Spleen (tissue), 11 donors: Measurements from ENCODE around the gene SLC13A3. TPM values are rescaled to one million over a fixed set of nuclear protein-coding genes. Genes with fewer than 3 reads are reported as not detected.

Experiments
- DNase-seq: peaks from one replicate; pipeline ENCODE4 v3.0.0-alpha.2; 2020
- H3K27ac ChIP-seq, 8 donors: fragments of 200-600 bp; sonication (generic) in 7 of 8; 1 replicate in 4 of 8; 2 replicates in 4 of 8; pipeline versions ENCODE4 v1.5.0 to v1.8.0; 2016 to 2021; ENCODE audit warnings: inconsistent platforms in 4 of 8, mild to moderate bottlenecking in 4 of 8, moderate library complexity in 1 of 8
- H3K27me3 ChIP-seq, 7 donors: fragments of 200-600 bp; sonication (generic) in 6 of 7; replicated peaks in 1 of 7; 1 replicate in 4 of 7; 2 replicates in 3 of 7; pipeline versions ENCODE4 v1.5.0 to v1.8.0; 2016 to 2021; ENCODE audit warnings: inconsistent platforms in 3 of 7, mild to moderate bottlenecking in 1 of 7
- H3K36me3 ChIP-seq, 6 donors: fragments of 200-600 bp; sonication (generic) in 5 of 6; 1 replicate in 4 of 6; 2 replicates in 2 of 6; pipeline versions ENCODE4 v1.5.0 to v1.8.0; 2016 to 2021; ENCODE audit warnings: inconsistent platforms in 2 of 6
- H3K4me1 ChIP-seq, 6 donors: fragments of 200-600 bp; sonication (generic) in 5 of 6; 1 replicate in 3 of 6; 2 replicates in 3 of 6; pipeline versions ENCODE4 v1.5.0 to v1.8.0; 2016 to 2021; ENCODE audit warnings: inconsistent platforms in 3 of 6
- H3K4me3 ChIP-seq, 8 donors: fragments of 200-600 bp; sonication (generic) in 7 of 8; 1 replicate in 4 of 8; 2 replicates in 4 of 8; pipeline versions ENCODE4 v1.5.0 to v1.8.0; 2016 to 2021; ENCODE audit warnings: inconsistent platforms in 4 of 8, mild to moderate bottlenecking in 4 of 8, moderate library complexity in 2 of 8
- H3K9me3 ChIP-seq, 8 donors: fragments of 200-600 bp; sonication (generic) in 7 of 8; 1 replicate in 4 of 8; 2 replicates in 4 of 8; pipeline versions ENCODE4 v1.5.0 to v1.8.0; 2016 to 2021; ENCODE audit warnings: inconsistent platforms in 4 of 8
- POLR2A ChIP-seq, 3 donors: fragments of 450-650 bp; IDR thresholded peaks; one replicate each; pipeline ENCODE4 v1.5.1; 2017; ENCODE audit warnings: antibody characterized with exemption in 3 of 3, mild to moderate bottlenecking in 1 of 3
- POLR2AphosphoS5 ChIP-seq, 3 donors: sonication (generic); formaldehyde crosslinking; IDR thresholded peaks; one replicate each; pipeline ENCODE4 v1.5.1; 2017; ENCODE audit warnings: antibody characterized with exemption in 3 of 3
- WGBS, 5 donors: extraction: QIAGEN DNeasy Blood & Tissue Kit in 3 of 5; methylation state at CpG; one replicate each; pipeline versions ENCODE4 v1.1.5 to v1.1.7; 2013 to 2018; 5-methylcytosine and 5-hydroxymethylcytosine counted together
- intact Hi-C: fragments of 100-400 bp; cut with DNase I; formaldehyde crosslinking; loops from one replicate; pipeline ENCODE4 v1.15.0; 2023; ENCODE audit warnings: low total_unique reads
- polyA plus RNA-seq, 3 donors: library from polyadenylated mRNA; stranded (reverse); fragments of 200-250 nt; gene quantifications; one replicate each; pipeline ENCODE4 v1.2.1, GENCODE V29; 2013
- total RNA-seq, 7 donors: library from RNA; depleted of rRNA in 3 of 7; stranded (reverse); fragments of >200 nt in 3 of 7; fragmentation: NEBNext Ultra II Directional in 4 of 7; extraction: Animal tissue kit (Norgen Biotek cat#: 25700) in 4 of 7; gene quantifications; one replicate each; pipeline versions ENCODE4 v1.1.0 to v1.2.1, GENCODE V29; 2016 to 2021
- TF ChIP-seq, protein P1 (sequence below), 11 experiments: fragments of 200-600 bp in 7 of 11; fragments of 450-650 bp in 4 of 11; sonication (generic) in 4 of 11; IDR thresholded peaks in 8 of 11; conservative IDR thresholded peaks in 3 of 11; 1 replicate in 7 of 11; 2 replicates in 4 of 11; pipeline versions ENCODE4 v1.4.0 to v1.8.0; 2016 to 2021; ENCODE audit warnings: antibody characterized with exemption in 11 of 11, inconsistent platforms in 4 of 11, mild to moderate bottlenecking in 1 of 11
- donor health status: healthy with polysubstance abuse.
- donor health status: DM: no; HTN: no; CAD: no; lungs with moderate emphysema.
- donor health status: DM: no; HTN: no; CAD: no.
- donor health status: Bipolar disorder and iron deficiency.
- donor health status: healthy.
- donor health status: DM: no; HTN: no; CAD: no.
- donor health status: DM: yes; HTN: yes; CAD: no.

Gene SLC13A3
- total and polyA plus RNA-seq, 10 donors, result 0.16 to 1.7 (median 0.44) TPM; not detected in 1

DNA sequence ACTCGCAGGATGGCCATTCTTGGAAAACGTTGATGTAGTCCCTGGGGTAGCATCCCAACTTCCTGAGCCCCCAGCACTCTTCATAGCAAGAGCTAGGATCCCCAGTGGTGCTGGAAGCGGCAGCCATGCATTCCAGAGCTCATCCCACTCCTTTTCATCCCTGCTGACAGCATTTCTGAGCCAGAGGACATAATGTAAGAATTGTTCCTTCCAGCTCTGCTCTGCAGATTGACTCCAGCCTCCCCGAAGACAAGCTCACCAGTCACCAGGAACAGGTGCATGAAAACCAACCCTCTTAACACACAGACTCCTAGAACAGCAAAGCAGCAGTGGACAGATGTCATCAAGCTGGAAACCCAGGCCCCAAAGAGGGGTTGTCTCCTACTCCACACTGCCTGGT, 3.8 kb downstream of the SLC13A3 start:
- WGBS, 5 donors, result 62 to 73% (median 67%) methylated on average over 4 of the region's 4 CpGs
- no peak overlapping the region for H3K27ac ChIP-seq
- H3K27me3 ChIP-seq, result peaks cover 0 to 41% (median 13%) of the 10 kb centered on the region in 7 donors
- no peaks in the 10 kb centered on the region for H3K36me3 ChIP-seq
- intact Hi-C loops, result no loop called here
- H3K4me1 ChIP-seq, result no peaks in the 10 kb centered on the region
- no peak for DNase-seq
- no peak overlapping the region for H3K4me3 ChIP-seq
- no peaks in the 10 kb centered on the region for H3K9me3 ChIP-seq
- TF ChIP-seq, protein P1, sequence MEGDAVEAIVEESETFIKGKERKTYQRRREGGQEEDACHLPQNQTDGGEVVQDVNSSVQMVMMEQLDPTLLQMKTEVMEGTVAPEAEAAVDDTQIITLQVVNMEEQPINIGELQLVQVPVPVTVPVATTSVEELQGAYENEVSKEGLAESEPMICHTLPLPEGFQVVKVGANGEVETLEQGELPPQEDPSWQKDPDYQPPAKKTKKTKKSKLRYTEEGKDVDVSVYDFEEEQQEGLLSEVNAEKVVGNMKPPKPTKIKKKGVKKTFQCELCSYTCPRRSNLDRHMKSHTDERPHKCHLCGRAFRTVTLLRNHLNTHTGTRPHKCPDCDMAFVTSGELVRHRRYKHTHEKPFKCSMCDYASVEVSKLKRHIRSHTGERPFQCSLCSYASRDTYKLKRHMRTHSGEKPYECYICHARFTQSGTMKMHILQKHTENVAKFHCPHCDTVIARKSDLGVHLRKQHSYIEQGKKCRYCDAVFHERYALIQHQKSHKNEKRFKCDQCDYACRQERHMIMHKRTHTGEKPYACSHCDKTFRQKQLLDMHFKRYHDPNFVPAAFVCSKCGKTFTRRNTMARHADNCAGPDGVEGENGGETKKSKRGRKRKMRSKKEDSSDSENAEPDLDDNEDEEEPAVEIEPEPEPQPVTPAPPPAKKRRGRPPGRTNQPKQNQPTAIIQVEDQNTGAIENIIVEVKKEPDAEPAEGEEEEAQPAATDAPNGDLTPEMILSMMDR (IDR thresholded peaks at IDR 0.05 in 8 of 11, conservative IDR thresholded peaks at IDR 0.05 in 3 of 11), result no peak
- TF ChIP-seq POLR2A (IDR thresholded peaks at IDR 0.05), result no peak
- no peak for TF ChIP-seq POLR2AphosphoS5 (IDR thresholded peaks at IDR 0.05)

DNA sequence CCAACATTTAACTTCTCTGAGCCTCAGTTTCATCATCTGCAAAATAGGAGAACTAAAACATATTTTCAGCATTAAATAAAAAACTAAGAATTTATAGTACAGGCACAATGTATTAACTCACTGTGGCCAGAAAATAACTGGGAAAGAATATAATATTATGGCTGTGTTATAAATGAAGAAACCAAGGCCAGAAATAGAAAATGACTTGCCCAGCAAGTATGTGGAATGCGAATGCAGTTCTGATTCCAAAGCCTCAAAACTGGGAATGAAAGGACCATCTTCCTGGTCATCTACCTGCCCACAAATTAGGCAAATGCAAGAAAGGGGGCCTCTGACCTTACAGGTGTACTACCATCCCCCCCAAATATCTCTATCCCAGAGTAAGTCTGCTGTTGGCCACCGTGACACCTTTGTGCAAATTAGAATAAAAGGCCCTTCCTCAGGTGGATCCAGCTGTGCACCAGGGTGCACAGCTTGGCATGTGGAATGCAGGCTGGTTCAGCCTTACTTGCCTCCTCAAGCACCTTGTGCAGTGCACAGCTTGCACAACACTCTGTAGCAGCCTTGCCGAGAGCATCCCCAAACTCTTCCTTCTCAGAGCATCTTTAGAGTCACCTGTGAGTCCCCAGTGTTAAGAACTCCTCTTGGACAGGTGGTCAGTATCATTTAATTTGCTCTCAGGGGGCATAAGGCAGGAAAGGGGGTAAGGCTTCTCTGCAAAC, 4.4 kb downstream of the SLC13A3 start:
- no peaks in the 10 kb centered on the region for H3K36me3 ChIP-seq
- no peak overlapping the region for H3K27ac ChIP-seq
- peaks cover 0 to 39% (median 13%) of the 10 kb centered on the region in 7 donors for H3K27me3 ChIP-seq
- no peak for TF ChIP-seq POLR2A (IDR thresholded peaks at IDR 0.05)
- TF ChIP-seq, protein P1 (IDR thresholded peaks at IDR 0.05 in 8 of 11, conservative IDR thresholded peaks at IDR 0.05 in 3 of 11), result no peak
- no peak for TF ChIP-seq POLR2AphosphoS5 (IDR thresholded peaks at IDR 0.05)
- H3K9me3 ChIP-seq, result no peaks in the 10 kb centered on the region
- H3K4me1 ChIP-seq, result no peaks in the 10 kb centered on the region
- intact Hi-C loops, result no loop called here
- WGBS, 5 donors, result 84 to 92% (median 90%) methylated on average over 3 of the region's 3 CpGs
- DNase-seq, result no peak
- H3K4me3 ChIP-seq, result no peak overlapping the region

DNA sequence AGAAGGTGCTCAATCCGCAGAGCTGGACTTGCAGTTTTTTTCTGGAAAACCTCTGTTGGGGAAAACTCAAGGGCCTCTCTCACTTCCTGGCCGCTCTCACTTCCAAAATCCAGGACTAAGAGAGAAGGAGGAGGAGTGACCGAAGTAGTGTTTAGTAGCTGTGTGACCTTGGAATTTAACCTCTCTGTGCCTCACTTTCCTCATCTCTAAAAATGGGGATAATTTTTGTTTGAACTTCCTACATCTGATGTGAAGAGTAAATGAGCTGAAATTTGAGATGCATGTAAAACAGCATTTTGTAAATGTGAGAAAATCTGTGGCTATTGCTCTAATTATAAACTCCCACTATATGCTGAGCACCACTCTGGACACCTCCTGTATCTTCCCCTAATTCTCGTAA, 5.1 kb downstream of the SLC13A3 start:
- intact Hi-C loops, result no loop called here
- H3K36me3 ChIP-seq, result no peaks in the 10 kb centered on the region
- H3K27me3 ChIP-seq, result peaks cover 0 to 39% (median 7%) of the 10 kb centered on the region in 7 donors
- H3K4me3 ChIP-seq, result no peak overlapping the region
- no peaks in the 10 kb centered on the region for H3K9me3 ChIP-seq
- H3K4me1 ChIP-seq, result no peaks in the 10 kb centered on the region
- WGBS, 5 donors, result 63 to 85% (median 70%) methylated on average over 4 of the region's 4 CpGs
- TF ChIP-seq POLR2A (IDR thresholded peaks at IDR 0.05), result no peak
- TF ChIP-seq, protein P1 (IDR thresholded peaks at IDR 0.05 in 8 of 11, conservative IDR thresholded peaks at IDR 0.05 in 3 of 11), result no peak
- no peak for TF ChIP-seq POLR2AphosphoS5 (IDR thresholded peaks at IDR 0.05)
- no peak for DNase-seq
- no peak overlapping the region for H3K27ac ChIP-seq

DNA sequence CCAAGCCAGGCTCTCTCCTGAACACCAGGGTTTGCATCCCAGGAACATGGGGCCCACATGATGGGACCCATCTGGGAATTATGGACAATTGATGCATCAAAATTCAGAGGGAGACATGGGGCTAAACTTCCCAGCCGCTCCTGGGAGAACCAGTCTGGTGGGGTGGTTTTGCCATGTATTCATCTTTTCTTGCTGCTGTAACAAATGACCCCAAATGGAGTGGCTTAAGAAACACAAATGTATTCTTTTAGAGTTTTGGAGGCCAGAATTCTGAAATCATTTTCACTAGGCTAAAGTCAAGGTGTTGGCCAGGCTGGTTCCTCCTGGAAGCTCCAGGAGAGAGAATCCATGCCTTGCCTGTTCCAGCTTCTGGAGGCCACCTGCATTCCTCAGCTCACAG, 6.5 kb downstream of the SLC13A3 start:
- TF ChIP-seq POLR2A (IDR thresholded peaks at IDR 0.05), result no peak
- TF ChIP-seq, protein P1 (IDR thresholded peaks at IDR 0.05 in 8 of 11, conservative IDR thresholded peaks at IDR 0.05 in 3 of 11), result no peak
- no peak for TF ChIP-seq POLR2AphosphoS5 (IDR thresholded peaks at IDR 0.05)
- Histone ChIP-seq H3K27me3 (peaks cover 0 to 39% (median 0%) of the 10 kb centered on the region in 7 donors), H3K4me1 (no peaks in the 10 kb centered on the region), H3K27ac (no peak overlapping the region), H3K36me3 (no peaks in the 10 kb centered on the region), H3K4me3 (no peak overlapping the region), H3K9me3 (no peaks in the 10 kb centered on the region)
- WGBS, 5 donors, result 80 to 100% (median 92%) methylated on average over 1 of the region's 1 CpG
- intact Hi-C loops, result no loop called here
- no peak for DNase-seq
